GM23338 (cell line): ENCODE data around the gene CTNNBIP1. TPM values are rescaled to one million over a fixed set of nuclear protein-coding genes. Genes with fewer than 3 reads are reported as not detected.

Experiments
- ATAC-seq: fragments of 200-7000 bp; cut with Tn5 transposase; 3 replicates; pipeline ENCODE4 v1.9.1; 2020
- DNase-seq: peaks from one replicate; pipeline ENCODE4 v3.0.0-alpha.2; 2015; ENCODE audit warnings: low spot score
- H2AFZ ChIP-seq: fragments of 200-600 bp; sonication (generic); 2 replicates; pipeline ENCODE4 v1.8.0; 2016; ENCODE audit warnings: antibody characterized with exemption, mild to moderate bottlenecking, moderate library complexity
- H3F3A ChIP-seq: fragments of 200-600 bp; sonication (generic); replicated peaks from 2 replicates; pipeline ENCODE4 v1.8.0; 2017; ENCODE audit warnings: antibody characterized with exemption, mixed run types, low read depth
- H3K27ac ChIP-seq: fragments of 200-600 bp; sonication (generic); 2 replicates; pipeline ENCODE4 v1.6.1; 2016; ENCODE audit warnings: low read depth
- H3K27me3 ChIP-seq: fragments of 200-600 bp; sonication (generic); 2 replicates; pipeline ENCODE4 v1.8.0; 2016; ENCODE audit warnings: mild to moderate bottlenecking, mixed run types, moderate library complexity; ENCODE audit not compliant: insufficient read depth
- H3K36me3 ChIP-seq: fragments of 200-600 bp; sonication (generic); 2 replicates; pipeline ENCODE4 v1.8.0; 2016; ENCODE audit warnings: mild to moderate bottlenecking; ENCODE audit not compliant: insufficient read depth
- H3K4me1 ChIP-seq: fragments of 200-600 bp; sonication (generic); 2 replicates; pipeline ENCODE4 v1.8.0; 2016; ENCODE audit warnings: mild to moderate bottlenecking, moderate library complexity; ENCODE audit not compliant: insufficient read depth
- H3K4me2 ChIP-seq: fragments of 200-600 bp; sonication (generic); 2 replicates; pipeline ENCODE4 v1.7.1; 2017; ENCODE audit warnings: mixed run types
- H3K4me3 ChIP-seq: fragments of 200-600 bp; sonication (generic); 2 replicates; pipeline ENCODE4 v1.6.1; 2016; ENCODE audit warnings: mixed run types
- H3K79me2 ChIP-seq: fragments of 200-600 bp; sonication (generic); replicated peaks from 2 replicates; pipeline ENCODE4 v1.8.0; 2017; ENCODE audit warnings: mild to moderate bottlenecking; ENCODE audit not compliant: insufficient read depth
- H3K9me2 ChIP-seq: fragments of 200-600 bp; sonication (generic); 2 replicates; pipeline ENCODE4 v1.8.0; 2017; ENCODE audit not compliant: insufficient read depth
- H4K20me1 ChIP-seq: fragments of 200-600 bp; sonication (generic); replicated peaks from 2 replicates; pipeline ENCODE4 v1.8.0; 2017; ENCODE audit warnings: mild to moderate bottlenecking; ENCODE audit not compliant: insufficient read depth
- H3K27ac Mint-ChIP-seq: 2 replicates; pipeline ENCODE4 v1.8.0; 2020; ENCODE audit warnings: inconsistent platforms, mild to moderate bottlenecking, moderate library complexity, mixed read lengths
- H3K27me3 Mint-ChIP-seq: 3 replicates; pipeline ENCODE4 v1.8.0; 2022; ENCODE audit warnings: low read depth, mild to moderate bottlenecking, moderate library complexity, mixed read lengths, inconsistent platforms; ENCODE audit not compliant: insufficient read depth, poor library complexity
- H3K36me3 Mint-ChIP-seq: 3 replicates; pipeline ENCODE4 v1.8.0; 2021; ENCODE audit warnings: low read depth, mild to moderate bottlenecking, inconsistent platforms, moderate library complexity, mixed read lengths
- H3K4me1 Mint-ChIP-seq: 3 replicates; pipeline ENCODE4 v1.8.0; 2020; ENCODE audit warnings: mild to moderate bottlenecking, inconsistent platforms, mixed read lengths
- H3K4me3 Mint-ChIP-seq: 3 replicates; pipeline ENCODE4 v1.8.0; 2021; ENCODE audit warnings: moderate library complexity, mild to moderate bottlenecking, inconsistent platforms, mixed read lengths
- H3K9me3 Mint-ChIP-seq: 3 replicates; pipeline ENCODE4 v1.8.0; 2020; ENCODE audit warnings: moderate library complexity, mild to moderate bottlenecking, inconsistent platforms, mixed read lengths
- CREB1 ChIP-seq: fragments of 250-450 bp; sonication (Bioruptor Pico); IDR thresholded peaks from 2 replicates; pipeline ENCODE4 v1.5.0; 2020; ENCODE audit warnings: low read depth, mild to moderate bottlenecking, moderate library complexity
- CTCF ChIP-seq, 2 experiments: fragments of 200-600 bp in 1 of 2; sonication (generic) in 1 of 2; conservative IDR thresholded peaks; 2 replicates each; pipeline versions ENCODE4 v1.5.1 to v1.6.1; 2016 to 2017; ENCODE audit warnings: antibody characterized with exemption in 2 of 2, low read depth in 2 of 2, mild to moderate bottlenecking in 2 of 2, moderate library complexity in 1 of 2
- ETS1 ChIP-seq: IDR thresholded peaks from 2 replicates; pipeline ENCODE4 v1.6.1; 2016; ENCODE audit warnings: antibody characterized with exemption
- EZH2 ChIP-seq: fragments of 200-600 bp; sonication (generic); IDR thresholded peaks from one replicate; pipeline ENCODE4 v1.8.0; 2017; ENCODE audit warnings: antibody characterized with exemption, mild to moderate bottlenecking, low read depth; ENCODE audit not compliant: unreplicated experiment
- EZH2phosphoT487 ChIP-seq: fragments of 200-600 bp; sonication (generic); IDR thresholded peaks from one replicate; pipeline ENCODE4 v1.8.1; 2018; ENCODE audit warnings: antibody characterized with exemption; ENCODE audit not compliant: unreplicated experiment
- JUNB ChIP-seq: IDR thresholded peaks from one replicate; pipeline ENCODE4 v1.6.1; 2016; ENCODE audit warnings: antibody characterized with exemption; ENCODE audit not compliant: unreplicated experiment
- NANOG ChIP-seq: IDR thresholded peaks from 2 replicates; pipeline ENCODE4 v1.6.1; 2016; ENCODE audit warnings: antibody characterized with exemption, borderline replicate concordance
- POLR2AphosphoS5 ChIP-seq: IDR thresholded peaks from 2 replicates; pipeline ENCODE4 v1.6.1; 2016; ENCODE audit warnings: antibody characterized with exemption, low read depth
- REST ChIP-seq: IDR thresholded peaks from one replicate; pipeline ENCODE4 v1.6.1; 2018; ENCODE audit warnings: antibody characterized with exemption; ENCODE audit not compliant: unreplicated experiment
- STAT1 ChIP-seq: IDR thresholded peaks from one replicate; pipeline ENCODE4 v1.6.1; 2016; ENCODE audit warnings: antibody characterized with exemption; ENCODE audit not compliant: unreplicated experiment
- ZNF114 ChIP-seq: fragments of 250-450 bp; sonication (Bioruptor Pico); IDR thresholded peaks from 2 replicates; pipeline ENCODE4 v1.5.0; 2020; ENCODE audit warnings: mild to moderate bottlenecking, moderate library complexity
- ZNF331 ChIP-seq: fragments of 250-450 bp; sonication (Bioruptor Pico); IDR thresholded peaks from 2 replicates; pipeline ENCODE4 v1.5.0; 2020; ENCODE audit warnings: low read depth, mild to moderate bottlenecking, moderate library complexity
- ZNF462 ChIP-seq: fragments of 250-450 bp; sonication (Bioruptor Pico); IDR thresholded peaks from 2 replicates; pipeline ENCODE4 v1.5.0; 2020; ENCODE audit warnings: mild to moderate bottlenecking, moderate library complexity
- polyA plus RNA-seq: library from polyadenylated mRNA; unstranded; fragments of >200 nt; fragmentation: Nextera tagmentation; extraction: Ambion mirVana; gene quantifications from 2 replicates; pipeline ENCODE4 v1.2.1, GENCODE V29; 2016
- total RNA-seq: library from RNA; depleted of rRNA; stranded (reverse); fragments of >200 nt; shearing (Covaris generic); gene quantifications from 2 replicates; pipeline ENCODE4 v1.2.3, GENCODE V29; 2014

The CTNNBIP1 gene
- total and polyA plus RNA-seq, 2 experiments from 2014 or later, result 30.3 to 55.1 TPM

- TF ChIP-seq REST, result no peak
- no peak for TF ChIP-seq EZH2phosphoT487
- no peak for TF ChIP-seq ETS1
- TF ChIP-seq EZH2, result no peak
- TF ChIP-seq NANOG, result no peak
- no peak for TF ChIP-seq POLR2AphosphoS5
- no peak for TF ChIP-seq CTCF (conservative IDR thresholded peaks at IDR 0.05; ENCODE audit: low read depth in 2 of 2)
- no peak for TF ChIP-seq ZNF331 (CRISPR knock-in tag)
- TF ChIP-seq ZNF114 (CRISPR knock-in tag), result no peak
- TF ChIP-seq ZNF462 (CRISPR knock-in tag), result no peak
- no peak for TF ChIP-seq STAT1
- no peak for TF ChIP-seq CREB1 (CRISPR knock-in tag)
- no peak for TF ChIP-seq JUNB
- Mint-ChIP-seq H3K4me3 (no peak overlapping the region), H3K27me3 (peaks cover 6% of the 10 kb centered on the region), H3K27ac (no peak overlapping the region), H3K36me3 (no peaks in the 10 kb centered on the region; the same call in 2 of the 3 replicates), H3K4me1 (peaks cover 36% of the 10 kb centered on the region), H3K9me3 (0 out of 3 replicates have a peak, but pooled peaks cover 2% of the 10 kb centered on the region)
- DNase-seq (no peak), ATAC-seq (no peak)
- peak overlapping the region; percentile 65 for H3K4me2 ChIP-seq
- peaks cover 6% of the 10 kb centered on the region; the same call in 1 of the 2 replicates for H3F3A ChIP-seq
- no peak overlapping the region for H2AFZ ChIP-seq
- no peaks in the 10 kb centered on the region for H4K20me1 ChIP-seq
- peaks cover 14% of the 10 kb centered on the region for H3K4me1 ChIP-seq
- H3K36me3 ChIP-seq, result no peaks in the 10 kb centered on the region
- H3K79me2 ChIP-seq, result no peaks in the 10 kb centered on the region
- no peaks in the 10 kb centered on the region for H3K27me3 ChIP-seq
- H3K9me2 ChIP-seq, result no peaks in the 10 kb centered on the region
- no peak overlapping the region for H3K4me3 ChIP-seq
- no peak overlapping the region for H3K27ac ChIP-seq
Observed at GRCh38 chr1:9845914-9846313, 64.2 kb downstream of the CTNNBIP1 start.
